Sigmoid colon (tissue), 4 donors: ENCODE data around the gene SPDYE17.
"Not testable (repeated sequence)": the region's sequence is repeated elsewhere in the genome, so short reads cannot be mapped to it uniquely, and the experiment has no call there.

Experiments used
- POLR2AphosphoS5 ChIP-seq, 4 donors: sonication (generic); formaldehyde crosslinking; IDR thresholded peaks; one replicate each; pipeline ENCODE4 v1.6.1; 2017; ENCODE audit warnings: antibody characterized with exemption in 4 of 4
- TF ChIP-seq, protein P1 (sequence below), 4 experiments: fragments of 450-650 bp in 3 of 4; fragments of 200-600 bp in 1 of 4; IDR thresholded peaks; one replicate each; pipeline ENCODE4 v1.5.1; 2016 to 2019; ENCODE audit warnings: antibody characterized with exemption in 4 of 4, mild to moderate bottlenecking in 3 of 4, moderate library complexity in 2 of 4

DNA sequence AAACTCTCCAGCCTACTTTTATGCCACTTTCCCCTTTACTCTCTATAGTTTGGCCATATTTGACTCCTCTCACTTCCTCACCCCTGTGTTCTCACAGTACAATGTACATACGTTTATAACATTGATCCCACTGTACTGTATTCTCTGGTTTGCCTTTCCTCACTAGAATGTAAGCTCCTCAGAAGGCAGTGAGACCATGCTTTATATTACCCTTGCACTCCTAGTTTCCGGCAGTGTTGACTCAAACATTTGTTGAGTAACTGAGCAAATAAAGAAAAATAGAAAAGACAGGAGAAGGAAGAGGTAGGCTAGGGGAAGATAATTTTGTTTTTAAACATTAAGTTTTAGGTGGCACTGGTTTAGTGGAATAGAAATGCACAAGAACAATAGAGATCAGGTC, 48.1 kb upstream of the SPDYE17 start:
- TF ChIP-seq POLR2AphosphoS5 (IDR thresholded peaks at IDR 0.05), result not testable (repeated sequence)
- TF ChIP-seq, protein P1, sequence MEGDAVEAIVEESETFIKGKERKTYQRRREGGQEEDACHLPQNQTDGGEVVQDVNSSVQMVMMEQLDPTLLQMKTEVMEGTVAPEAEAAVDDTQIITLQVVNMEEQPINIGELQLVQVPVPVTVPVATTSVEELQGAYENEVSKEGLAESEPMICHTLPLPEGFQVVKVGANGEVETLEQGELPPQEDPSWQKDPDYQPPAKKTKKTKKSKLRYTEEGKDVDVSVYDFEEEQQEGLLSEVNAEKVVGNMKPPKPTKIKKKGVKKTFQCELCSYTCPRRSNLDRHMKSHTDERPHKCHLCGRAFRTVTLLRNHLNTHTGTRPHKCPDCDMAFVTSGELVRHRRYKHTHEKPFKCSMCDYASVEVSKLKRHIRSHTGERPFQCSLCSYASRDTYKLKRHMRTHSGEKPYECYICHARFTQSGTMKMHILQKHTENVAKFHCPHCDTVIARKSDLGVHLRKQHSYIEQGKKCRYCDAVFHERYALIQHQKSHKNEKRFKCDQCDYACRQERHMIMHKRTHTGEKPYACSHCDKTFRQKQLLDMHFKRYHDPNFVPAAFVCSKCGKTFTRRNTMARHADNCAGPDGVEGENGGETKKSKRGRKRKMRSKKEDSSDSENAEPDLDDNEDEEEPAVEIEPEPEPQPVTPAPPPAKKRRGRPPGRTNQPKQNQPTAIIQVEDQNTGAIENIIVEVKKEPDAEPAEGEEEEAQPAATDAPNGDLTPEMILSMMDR (IDR thresholded peaks at IDR 0.05), result not testable (repeated sequence)
